HS-5 (cell line): Measurements from ENCODE around the gene RCOR1.
"Not testable (repeated sequence)": the region's sequence is repeated elsewhere in the genome, so short reads cannot be mapped to it uniquely, and the experiment has no call there.

Experiments used
- DNase-seq: peaks from one replicate; pipeline ENCODE4 v3.0.0-alpha.2; 2012; ENCODE audit warnings: low read depth

Gene RCOR1

DNA sequence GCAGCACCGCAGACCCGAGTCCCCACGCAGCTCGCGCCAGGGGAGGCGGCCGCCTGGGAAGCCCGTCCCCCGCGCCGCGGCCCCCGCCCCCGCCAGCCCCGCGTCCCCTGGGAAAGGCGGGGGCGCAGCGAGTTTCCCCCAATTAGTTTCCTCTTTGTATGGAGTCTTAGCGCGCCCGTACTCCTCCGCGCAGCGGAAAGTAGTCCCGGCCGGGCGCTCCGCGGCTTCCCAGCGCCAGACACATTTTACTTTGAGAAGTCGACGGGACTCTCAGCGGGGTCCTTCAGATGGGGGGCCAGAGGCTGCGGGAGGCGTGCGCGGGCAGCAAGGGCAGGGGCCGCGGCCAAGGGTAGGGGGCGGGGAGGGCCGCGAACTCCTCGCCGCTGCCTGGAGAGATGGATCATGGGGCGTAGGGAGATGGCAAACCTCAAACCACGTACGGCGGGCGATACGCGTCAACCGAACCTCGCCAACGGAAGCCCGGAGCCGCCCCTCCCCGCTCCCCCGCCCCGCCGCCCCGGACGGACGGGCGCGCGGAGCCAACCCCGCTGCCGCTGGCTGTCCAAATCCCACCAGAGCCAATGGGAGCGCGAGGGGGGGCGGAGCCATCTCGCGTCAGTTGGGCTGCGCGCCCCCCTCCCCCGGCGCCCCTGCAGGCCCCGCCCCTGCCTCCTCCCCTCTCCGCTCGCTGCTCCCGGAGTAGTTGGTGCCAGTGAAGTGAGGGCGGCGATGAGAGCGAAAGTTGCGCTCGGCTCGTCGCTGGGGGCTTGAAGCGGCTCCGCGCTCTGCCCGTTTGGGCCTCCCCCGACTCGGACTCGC is at the start of gene RCOR1:
TSS of gene RCOR1 (plus strand) at position 706 of the 819 bp plus-strand sequence. CDS start 238 bp downstream, outside the sequence.
- DNase-seq, result peak; percentile 60

GRCh38 chr14:102544046-102544746 is 48.3 kb upstream of the RCOR1 start:
- DNase-seq, result no peak

DNA sequence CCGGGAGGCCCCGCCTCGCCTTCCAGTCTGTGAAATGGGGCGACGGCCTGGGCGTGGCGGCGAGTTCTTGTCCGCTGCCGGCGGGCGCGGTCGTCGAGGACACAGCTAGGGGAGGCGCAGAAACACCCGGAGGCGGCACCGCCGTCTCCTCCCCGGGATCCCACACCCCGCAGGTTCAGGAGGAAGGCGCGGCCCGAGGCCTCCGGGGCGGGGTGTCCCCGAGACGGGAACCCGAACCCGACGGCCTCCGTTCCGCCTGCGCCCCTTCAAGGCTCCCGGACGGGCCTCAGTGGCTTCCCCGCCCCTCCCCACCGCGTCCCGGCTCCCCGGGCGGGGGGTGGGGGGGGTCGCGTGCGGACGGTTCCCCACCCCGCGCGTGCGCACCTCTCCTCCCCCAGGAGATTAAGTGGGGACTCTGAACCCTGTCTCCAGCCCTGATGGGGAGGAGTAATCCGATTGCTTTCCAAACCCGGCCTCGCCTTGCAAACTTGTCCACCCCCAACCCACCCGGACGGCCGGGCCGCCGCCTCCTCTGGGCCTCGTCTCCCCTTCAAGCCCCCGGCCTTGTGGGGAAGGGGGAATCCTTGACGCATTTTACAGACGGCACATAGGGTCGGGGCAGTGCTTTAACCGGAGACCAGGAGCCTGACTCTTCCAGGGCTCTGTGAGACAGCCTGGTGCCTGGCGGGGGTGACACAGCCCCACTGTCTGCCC is 47.5 kb upstream of the RCOR1 start:
- no peak for DNase-seq

DNA sequence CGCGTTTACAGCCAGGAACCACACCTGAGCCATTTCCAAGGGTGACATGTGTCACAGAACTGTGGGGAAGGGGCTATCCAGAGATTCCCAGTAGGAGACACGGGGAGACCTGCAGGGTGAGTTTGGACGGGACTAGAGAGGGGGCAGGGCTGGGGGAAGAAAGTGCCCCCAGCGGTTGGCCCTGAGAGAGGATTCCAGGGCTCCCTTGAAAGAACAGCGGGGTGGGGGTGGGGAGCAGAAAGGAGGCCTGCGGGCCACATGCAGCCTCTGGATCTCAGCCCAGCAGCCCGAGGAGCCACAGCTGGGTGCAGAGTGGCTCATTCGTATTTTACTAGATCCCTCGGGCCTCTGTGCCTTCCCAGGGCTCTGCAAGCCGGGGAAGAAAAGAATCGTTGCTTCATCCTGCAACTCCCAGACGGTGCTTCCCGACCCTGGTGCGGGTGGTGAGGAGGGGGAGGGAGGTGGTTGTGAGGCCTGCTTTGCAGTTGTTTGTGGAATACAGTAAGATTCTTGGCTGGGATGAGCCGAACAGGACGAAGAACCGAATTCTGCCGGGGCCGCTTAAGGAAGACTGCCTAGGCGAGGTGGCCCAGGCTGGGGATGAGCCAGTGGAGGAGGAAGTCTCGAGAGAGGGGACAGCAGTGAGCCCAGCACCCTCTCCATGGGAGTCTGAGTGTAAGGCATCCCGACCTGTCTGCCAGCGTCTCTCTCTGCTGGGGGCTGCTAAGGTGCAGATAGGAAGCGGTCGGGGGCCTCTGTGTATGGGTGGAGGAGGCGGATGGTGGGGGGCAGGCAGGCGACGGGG is 46.8 kb upstream of the RCOR1 start:
- DNase-seq, result no peak

DNA sequence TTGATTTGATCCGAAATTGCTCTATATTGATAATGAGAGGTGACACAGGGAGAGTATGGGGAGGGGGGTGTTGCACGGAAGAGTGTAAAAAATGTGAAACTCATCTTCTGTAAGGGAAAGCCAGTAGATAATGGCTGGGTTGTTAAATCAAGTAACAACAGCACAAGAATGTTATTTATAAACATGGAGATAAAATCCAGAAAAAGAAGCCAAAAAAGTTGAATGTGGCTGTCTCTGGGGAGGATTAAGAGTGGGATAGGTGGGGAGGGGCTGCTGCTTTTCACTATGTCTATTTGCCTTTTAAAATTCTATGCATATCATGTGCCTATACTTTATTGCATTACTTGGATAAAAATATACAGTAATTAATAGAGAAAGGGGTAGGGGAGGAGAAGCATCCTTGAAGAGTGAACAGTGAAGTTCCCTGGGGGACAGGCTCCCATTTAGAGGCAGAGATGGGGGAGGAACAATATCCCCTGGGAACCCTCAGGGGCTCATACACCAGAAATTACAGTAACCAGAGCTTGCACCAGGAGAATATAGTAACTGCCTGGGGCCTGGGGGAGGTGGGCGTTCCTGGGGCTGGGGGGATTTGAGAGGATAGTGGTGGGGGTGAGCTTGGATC is 43.7 kb upstream of the RCOR1 start:
- no peak for DNase-seq

GRCh38 chr14:102550927-102551401 is 41.5 kb upstream of the RCOR1 start:
- not testable (repeated sequence) for DNase-seq

- no peak for DNase-seq
These were observed 40.3 kb upstream of the RCOR1 start for GRCh38 chr14:102551995-102552705.

DNA sequence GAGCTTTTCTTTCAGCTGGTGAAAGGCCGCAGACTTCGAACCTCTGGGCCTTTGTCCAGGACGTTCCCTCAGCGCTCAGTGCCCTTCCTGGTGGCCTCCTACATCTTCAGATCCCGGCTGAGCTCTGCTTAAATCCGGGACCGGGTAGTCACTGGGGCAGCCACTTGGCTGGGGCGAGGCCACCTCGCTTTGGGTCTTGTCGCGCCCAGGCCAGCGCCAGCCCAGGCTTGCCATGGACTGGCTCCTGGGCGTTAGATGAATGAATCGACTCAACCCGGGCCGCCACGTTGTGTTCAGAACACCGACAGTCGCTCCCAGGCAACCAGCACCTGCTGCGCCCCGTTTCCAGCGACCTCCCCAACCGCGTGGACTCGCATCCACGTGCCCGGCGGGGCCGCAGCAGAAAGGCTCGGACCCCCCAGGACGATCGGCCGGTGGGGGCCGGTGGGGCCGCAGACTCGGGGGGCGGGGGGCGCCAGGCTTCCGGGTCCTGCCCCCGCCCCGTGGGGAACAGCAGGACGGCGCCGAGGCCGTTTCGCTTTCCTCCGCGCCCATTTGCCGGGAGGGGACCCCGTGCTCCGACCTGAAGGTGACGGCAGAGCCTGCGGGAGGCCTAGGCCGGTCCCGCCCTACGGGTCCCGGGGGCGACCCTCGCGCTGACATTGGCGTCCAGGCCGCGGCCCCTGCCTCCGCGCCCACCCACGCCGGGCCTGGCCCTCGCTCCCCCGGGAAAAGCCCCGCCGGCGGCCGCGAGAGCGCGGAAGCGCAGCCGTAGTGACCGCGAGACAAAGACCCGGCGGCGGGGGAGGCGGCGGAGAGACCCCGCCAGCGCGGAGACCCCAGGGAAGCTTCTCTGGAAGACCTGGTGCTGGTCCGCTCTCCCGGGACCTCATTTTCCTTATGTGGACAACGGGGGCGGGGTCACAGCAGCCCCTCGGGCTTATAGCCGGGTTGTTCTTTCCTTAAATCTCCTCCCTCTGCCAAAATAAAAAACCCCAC is 37.3 kb upstream of the RCOR1 start:
- DNase-seq, result no peak

DNA sequence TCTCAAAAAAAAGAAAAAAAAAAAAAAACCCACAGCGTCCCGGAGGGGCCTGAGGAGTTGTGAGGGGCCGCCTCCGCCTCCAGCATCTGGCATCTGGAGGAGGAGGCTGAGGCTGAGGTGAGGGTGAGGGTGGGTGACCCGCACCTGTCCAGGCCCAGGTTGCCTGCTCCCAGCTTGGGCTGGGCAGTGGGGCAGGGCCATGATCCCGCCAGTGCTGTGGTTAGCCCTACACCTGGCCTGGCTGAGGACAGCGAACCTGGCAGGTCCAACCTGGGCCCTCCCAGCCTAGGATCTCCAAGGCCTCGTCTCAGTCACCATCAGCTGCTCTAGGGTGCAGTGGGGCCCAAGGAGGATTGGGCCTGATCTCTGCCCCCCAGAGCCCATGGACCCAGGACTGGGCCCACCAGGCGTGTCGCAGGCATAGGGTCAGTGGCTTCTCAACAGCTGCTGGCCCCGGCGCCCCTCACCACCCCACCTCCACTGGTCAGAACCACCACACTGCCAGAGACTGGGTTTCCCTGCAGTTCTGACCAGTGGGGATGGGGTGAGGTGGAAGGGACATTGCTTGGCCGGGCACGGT is 36.3 kb upstream of the RCOR1 start:
- DNase-seq, result no peak

- DNase-seq, result no peak
These were observed 34.8 kb upstream of the RCOR1 start for GRCh38 chr14:102557434-102558226.

- DNase-seq, result no peak
These were observed 33.9 kb upstream of the RCOR1 start for GRCh38 chr14:102558556-102558955.

GRCh38 chr14:102560458-102561261 is 31.8 kb upstream of the RCOR1 start:
- no peak for DNase-seq

- DNase-seq, result no peak
These were observed 27.0 kb upstream of the RCOR1 start for GRCh38 chr14:102565331-102565887.

- DNase-seq, result no peak
These were observed 26.5 kb upstream of the RCOR1 start for GRCh38 chr14:102565959-102566358.

GRCh38 chr14:102568115-102568614 is 24.3 kb upstream of the RCOR1 start:
- no peak for DNase-seq

DNA sequence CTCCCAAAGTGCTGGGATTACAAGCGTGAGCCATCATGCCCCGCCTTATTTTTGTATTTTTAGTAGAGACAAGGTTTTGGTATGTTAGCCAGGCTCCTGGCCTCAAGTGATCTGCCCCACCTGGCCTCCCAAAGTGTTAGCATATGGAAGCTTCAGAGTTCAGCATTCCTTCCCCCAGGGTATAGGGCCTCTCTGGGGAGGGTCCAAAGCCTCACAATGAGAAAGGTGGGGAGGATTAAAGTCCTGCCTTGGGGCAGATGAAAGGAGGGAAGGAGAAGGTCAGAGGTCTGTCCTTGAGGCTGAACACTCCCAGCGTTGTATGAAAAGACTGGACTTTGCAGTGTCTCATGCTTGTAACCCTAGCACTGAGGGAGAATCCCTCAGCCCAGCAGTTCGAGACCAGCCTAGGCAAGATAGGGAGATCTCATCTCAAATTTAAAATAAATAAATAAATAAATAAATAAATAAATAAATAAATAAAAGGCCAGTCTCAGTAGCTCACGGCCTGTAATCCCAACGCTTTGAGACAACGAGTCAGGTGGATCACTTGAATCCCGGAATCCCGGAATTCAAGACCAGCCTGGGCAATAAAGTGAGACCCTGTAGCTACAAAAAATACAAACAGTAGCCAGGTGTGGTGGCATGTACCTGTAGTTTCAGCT is 22.0 kb upstream of the RCOR1 start:
- no peak for DNase-seq
